GM21528 (cell line): ENCODE data around the gene COG3.
"Not testable (repeated sequence)": the region's sequence is repeated elsewhere in the genome, so short reads cannot be mapped to it uniquely, and the experiment has no call there.

ENCODE experiments used
- ATAC-seq: cut with Tn5 transposase; IDR thresholded peaks from one replicate; pipeline ENCODE4 v1.9.1; 2021; ENCODE audit warnings: mild to moderate bottlenecking, moderate library complexity; ENCODE audit not compliant: unreplicated experiment, low FRiP score

The COG3 gene

DNA sequence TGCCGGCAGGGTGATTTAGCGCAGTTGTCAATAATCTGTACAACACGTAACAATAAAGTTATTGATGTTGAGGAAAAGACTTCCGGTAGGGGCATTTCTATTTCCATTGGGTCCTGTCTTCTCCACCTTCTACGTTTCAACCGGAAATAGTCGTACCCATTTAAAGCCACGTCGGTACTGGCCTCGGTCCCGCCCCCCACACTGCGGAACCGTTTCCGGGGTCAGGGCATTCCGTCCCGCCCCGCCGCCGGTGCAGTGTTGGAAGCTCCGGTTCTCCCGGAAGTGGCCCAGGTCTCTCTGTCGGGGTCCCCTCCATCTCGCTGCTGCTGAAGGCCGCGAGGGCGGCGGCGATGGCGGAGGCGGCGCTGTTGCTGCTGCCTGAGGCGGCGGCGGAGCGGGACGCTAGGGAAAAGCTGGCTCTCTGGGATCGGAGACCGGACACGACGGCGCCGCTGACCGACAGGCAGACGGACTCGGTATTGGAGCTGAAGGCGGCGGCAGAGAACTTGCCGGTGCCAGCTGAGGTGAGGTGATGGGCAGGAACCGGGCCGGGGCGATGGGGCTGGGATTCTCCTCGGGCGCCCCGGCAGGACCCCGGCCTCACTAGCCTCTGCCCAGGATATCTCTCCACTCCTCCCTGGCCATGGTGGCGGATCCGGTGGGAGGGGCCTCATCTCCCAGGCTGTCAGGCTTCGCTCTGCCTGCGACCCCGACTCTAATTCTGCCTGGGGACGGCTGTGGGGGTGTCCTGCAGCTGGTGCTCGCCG, at the start of gene COG3:
Gene COG3, plus strand, starts transcription at position 253 of the 767 bp plus-strand sequence. Its CDS starts 98 bp downstream, at position 351.
- ATAC-seq, result peak; percentile 91

GRCh38 chr13:45415112-45415511, 49.6 kb upstream of the COG3 start:
- no peak for ATAC-seq

DNA sequence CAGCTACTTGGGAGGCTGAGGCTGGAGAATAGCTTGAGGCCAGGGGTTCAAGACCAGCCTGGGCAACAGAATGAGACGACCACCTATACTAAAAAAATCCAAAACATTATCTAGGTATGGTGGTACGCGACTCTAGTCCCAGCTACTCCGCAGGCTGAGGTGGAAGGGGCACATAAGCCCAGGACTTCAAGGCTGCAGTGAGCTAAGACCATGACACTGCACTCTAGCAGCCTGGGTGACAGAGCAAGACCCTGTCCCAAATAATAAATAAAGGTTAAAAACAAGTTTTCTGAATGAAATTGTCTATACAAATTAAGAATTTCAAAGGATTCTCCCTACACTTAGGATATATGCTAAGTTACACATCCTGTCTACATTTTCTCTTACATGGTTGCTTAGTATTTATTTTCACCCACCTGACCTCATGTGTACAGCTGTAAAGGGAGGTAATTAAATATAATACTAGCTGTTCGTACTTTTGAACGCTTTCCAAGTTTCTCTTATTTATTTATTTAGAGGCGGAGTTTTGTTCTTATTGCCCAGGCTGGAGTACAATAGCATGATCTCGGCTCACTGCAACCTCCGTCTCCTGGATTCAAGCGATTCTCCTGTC, 48.1 kb upstream of the COG3 start:
- ATAC-seq, result no peak

DNA sequence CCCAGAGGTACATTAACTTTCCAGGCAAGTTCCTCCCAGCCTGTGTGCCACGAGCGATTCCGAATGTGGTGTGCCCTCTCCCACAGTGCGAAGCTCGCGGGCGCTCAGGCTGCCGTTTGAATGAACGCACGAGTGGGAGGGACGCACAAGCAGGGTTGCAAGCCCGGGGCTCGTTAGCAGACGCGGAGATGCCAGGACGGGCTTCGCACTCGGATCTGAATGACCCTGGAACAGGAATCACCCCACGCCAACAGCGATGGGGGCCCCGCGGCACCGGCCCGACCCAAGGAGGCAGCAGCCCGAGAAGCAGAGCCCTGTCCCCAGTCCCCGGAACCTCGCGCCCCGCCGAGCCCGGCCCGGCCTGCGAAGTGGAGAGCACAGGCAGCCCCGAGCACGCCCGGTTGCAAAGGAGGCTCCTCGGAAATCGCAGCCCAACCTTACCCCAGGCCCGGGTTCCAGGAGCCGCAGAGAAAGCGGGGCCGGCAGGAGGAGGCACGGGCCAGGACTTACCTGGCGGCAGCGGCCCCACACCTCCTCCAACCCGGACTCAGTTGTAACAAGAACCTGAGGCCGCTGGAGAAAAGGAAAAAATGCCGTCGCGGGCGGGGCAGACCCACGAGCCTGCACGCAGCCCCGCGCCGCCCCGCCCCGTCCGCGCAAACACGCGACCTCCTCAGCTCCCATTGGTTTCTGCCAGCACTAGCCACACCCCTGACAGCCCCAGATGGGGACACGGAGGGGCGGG, 46.8 kb upstream of the COG3 start, which contains the start of gene SLC25A30:
Gene SLC25A30, minus strand, starts transcription at position 584 of the 745 bp plus-strand sequence. CDS start 6,948 bp downstream, outside the sequence.
- peak; percentile 89 for ATAC-seq

GRCh38 chr13:45419389-45419788, 45.4 kb upstream of the COG3 start:
- ATAC-seq, result not testable (repeated sequence)

DNA sequence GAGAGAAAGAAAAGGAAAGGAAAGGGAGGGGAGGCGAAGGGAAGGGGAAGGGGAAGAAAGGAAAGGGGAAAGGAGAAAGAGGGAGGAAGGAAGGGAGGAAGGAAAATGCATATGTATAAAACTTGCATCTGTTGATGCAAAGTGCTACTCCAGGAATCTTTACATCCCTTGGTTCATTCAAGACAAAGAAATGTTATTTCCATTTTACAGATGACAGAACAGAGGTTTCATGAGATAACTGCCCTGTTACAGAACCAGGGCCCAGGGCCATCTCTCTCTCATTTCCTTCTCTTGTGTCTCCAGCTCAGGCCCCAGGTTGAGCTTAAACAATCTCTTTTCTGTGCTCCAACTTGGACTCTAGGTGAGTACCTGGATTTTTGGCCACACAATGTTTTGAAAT, 44.8 kb upstream of the COG3 start:
- no peak for ATAC-seq

DNA sequence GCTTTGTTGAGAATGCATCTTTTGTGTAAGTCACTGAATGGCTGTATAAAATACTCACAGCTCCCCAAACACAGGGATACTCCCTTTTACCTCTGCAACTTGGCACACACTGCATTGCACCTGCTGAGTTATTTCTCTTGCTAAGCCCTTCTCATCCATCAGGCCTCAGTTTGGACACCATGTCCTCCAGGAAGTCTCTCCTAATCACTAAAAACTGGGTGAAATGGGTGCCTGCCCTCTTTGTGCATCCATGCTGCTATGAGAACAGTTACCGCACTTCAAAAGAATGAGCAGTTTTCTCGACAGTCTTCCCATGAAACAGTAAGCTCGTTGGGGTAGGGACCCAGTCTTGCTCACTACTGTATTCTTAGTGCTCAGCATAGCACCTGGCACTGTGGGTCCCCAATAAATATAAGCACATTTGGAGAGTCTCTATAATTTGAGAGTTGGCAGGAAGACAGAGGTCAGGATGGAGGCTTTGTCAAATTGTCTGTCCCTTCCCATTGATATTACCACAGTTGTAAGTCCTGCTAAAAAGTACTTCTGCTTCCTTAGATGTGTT, 41.9 kb upstream of the COG3 start:
- no peak for ATAC-seq

GRCh38 chr13:45426056-45426841, 38.5 kb upstream of the COG3 start:
- not testable (repeated sequence) for ATAC-seq

- no peak for ATAC-seq
Measured at GRCh38 chr13:45432737-45433380, 31.9 kb upstream of the COG3 start.

DNA sequence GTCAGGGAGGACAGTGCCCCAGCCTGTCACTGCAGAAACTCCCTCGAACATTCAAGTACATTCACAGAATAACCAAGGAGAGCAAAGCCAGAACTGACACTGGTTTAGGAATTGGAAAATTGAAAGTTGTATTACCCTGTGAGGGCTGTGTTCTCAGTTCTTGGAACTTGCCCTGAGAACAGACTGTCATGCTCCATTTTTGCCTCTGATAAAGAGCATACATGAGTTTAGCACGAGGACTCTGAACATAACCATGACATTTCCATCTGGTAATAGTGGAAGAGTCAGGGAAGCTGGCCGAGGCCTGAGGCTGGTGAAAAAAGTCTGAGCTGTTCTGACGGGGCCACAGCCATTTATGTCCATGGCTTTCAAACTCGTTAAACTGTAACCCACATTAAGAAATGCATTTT, 31.4 kb upstream of the COG3 start:
- no peak for ATAC-seq

DNA sequence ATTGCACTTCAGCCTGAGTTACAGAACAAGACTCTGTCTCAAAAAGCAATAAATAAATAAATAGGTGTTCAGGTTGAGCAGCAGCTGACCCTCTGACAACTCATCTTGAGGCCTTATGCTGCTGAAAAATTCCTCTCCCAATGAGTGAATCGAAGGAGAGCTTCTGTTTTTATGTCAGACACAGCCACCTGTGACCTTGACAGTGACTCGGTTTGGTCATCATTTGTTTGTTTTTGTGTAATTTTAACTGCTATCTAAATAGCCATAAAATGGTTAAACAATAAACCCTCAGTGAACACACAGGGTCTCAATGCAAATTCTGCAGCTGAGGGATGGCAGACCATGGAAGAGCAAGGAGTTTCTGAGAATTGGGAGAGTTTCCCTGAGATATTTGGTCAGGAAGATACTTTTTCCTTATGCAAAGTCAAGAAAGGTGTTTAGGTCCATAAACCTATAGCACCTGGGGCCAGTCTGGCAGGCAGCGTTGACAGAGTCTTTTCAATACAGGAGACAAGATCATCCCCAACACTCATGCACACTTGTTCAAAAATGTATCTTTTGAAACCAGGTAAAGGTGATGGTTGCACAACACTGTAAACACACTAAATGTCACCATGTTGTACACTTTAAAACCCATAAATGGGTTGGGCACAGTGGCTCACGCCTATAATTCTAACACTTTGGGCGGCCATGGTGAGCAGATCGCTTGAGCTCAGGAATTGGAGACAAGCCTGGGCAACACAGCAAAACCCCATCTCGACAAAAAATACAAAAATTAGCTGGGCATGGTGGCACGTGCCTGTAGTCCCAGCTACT, 30.0 kb upstream of the COG3 start:
- no peak for ATAC-seq

- no peak for ATAC-seq
Measured at GRCh38 chr13:45436332-45436731, 28.4 kb upstream of the COG3 start.

DNA sequence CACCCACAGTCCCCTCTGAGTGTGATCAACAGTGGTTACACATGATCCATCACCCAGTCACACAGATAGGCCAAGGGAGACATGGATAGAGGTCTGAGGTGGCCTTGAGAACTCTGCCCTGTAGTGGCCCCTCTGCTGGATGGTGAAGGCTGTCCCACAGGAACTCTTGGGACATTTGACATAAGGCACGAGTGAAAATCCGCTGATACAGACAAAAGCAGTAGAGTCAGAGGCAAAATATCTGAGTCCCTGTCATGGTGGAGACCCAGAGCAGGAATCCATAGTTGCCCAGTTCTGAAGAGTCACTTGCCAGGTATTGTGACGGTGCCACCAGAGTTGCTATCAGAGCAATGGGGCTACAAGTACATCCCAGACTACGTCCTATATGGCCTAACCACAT, 27.8 kb upstream of the COG3 start:
- no peak for ATAC-seq

DNA sequence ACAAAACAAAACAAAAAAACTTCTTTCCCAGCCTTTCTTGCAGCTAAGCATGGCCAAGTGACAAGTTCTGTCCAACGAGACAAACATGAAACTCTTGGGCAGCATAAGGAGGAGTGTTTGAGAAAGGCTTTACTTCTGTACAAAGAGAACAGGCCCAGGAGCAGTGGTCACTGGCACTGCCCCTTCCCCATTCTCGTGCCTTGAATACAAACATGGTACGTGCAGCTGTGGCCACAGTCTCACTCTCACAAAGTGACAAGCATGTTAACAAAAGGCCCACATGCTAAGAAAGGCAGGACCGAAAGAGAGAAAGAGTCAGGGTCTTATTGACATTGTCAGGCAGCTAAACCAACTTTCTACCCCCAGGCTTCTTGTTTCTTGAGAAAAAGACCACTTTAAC, 26.8 kb upstream of the COG3 start:
- ATAC-seq, result no peak

DNA sequence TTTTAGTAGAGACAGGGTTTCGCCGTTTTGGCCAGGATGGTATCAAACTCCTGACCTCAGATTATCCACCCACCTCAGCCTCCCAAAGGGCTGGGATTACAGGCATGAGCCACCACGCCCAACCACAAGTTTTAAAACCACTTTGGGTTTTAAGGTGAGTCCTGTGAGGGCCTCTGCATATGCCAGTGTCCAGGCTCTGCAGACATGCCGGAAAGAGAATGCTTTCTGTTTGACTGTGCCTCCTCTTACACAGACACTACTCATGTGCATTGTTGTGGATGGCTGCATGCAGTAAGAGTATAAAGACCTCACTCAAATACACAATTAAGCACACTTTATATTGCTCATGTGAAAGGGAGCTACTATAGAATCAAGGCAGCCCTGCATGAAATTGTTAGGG, 25.7 kb upstream of the COG3 start:
- ATAC-seq, result no peak

DNA sequence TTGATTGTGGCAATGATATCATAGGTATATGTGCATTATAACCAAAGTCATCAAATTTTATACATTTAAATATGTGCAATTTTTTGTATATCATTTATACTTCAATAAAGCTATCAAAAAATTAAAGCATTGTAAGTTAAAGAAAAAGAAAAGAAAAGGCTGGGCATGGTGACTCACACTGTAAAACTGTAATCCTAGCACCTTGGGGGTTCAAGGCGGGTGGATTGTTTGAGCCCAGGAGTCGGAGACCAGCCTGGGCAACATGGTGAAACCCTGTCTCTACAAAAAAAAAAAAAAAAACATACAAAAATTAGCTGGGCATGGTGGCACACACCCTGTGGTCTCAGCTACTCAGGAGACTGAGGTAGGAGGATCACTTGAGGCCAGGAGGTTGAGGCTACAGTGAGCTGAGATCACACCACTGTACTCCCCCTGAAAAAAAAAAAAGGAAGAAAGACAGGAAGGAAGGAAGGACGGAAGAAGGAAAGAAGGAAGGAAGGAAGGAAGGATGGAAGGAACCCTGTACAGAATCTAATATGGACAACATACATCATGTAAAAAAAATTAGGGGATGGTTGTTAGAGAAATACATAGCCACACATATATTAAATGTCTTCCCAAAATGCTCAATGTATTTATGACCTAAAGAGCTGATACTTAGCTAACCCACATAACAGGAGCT, 24.8 kb upstream of the COG3 start:
- ATAC-seq, result no peak

DNA sequence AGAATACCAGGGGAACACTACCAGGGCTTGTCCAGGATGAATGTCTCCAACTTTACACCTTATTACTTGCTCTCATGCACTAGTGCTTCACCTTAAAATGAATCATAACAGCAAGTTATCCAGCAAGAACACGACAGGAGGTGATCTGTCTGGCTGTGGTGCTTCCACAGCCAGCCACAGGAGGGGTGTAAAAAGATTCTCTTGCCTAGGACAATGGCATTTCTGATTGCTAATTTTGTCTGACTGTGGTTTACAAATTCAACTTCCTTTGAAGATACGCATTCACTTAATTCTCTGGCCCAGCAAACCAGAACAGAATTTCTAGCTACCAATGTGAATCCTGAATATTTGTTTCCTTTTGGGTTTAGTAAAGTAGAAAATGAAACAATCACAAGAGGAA, 23.1 kb upstream of the COG3 start:
- no peak for ATAC-seq

GRCh38 chr13:45445053-45445452, 19.7 kb upstream of the COG3 start:
- ATAC-seq, result no peak
